GM18868 (cell line): Measurements from ENCODE around the gene ACOX3.

ENCODE experiments used
- ATAC-seq: cut with Tn5 transposase; IDR thresholded peaks from one replicate; pipeline ENCODE4 v1.9.1; 2021; ENCODE audit warnings: mild to moderate bottlenecking, moderate library complexity; ENCODE audit not compliant: unreplicated experiment

The ACOX3 gene

DNA sequence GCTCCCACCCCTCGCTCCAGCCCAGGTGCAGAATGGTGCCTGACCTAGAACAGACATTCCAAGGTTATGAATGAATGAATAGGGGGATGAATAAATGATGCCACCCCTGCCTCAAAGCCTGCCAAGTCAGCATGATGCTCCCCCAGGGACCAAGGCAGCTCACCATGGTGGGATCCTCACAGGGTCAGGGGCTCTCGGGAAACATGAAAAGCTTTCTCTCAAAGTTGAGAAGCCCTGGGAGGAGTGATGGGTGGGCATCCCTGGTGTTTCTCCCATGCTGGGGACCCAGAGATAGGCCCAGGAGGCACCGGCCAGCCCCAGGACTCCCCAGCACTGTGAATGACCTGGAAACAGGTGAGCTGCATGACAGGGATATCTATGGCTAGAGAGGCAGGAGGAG, 112.1 kb downstream of the ACOX3 start:
- ATAC-seq: no peak

DNA sequence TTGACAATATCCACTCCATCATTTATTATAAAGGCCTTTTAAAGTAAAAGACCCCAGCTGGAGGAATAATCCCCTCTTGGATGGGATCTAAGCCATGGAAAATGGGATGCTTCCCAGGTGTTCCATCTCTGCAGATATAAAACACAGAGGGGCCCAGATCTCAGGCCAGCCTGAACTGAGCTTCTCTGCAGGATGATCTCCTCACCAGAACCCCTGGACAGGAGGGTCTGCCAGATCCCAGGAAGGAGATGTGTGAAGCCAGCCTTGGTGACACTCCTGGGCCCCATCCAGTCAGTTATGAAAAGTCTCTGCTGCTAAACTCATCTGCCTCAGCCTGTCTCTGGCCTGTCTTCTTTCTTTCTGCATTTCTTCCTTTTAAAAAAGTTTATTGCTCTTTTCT, 114.3 kb downstream of the ACOX3 start:
- no peak for ATAC-seq

GRCh38 chr4:8325291-8325973, 115.1 kb downstream of the ACOX3 start:
- ATAC-seq: no peak

GRCh38 chr4:8324640-8325239, 115.8 kb downstream of the ACOX3 start:
- no peak for ATAC-seq

DNA sequence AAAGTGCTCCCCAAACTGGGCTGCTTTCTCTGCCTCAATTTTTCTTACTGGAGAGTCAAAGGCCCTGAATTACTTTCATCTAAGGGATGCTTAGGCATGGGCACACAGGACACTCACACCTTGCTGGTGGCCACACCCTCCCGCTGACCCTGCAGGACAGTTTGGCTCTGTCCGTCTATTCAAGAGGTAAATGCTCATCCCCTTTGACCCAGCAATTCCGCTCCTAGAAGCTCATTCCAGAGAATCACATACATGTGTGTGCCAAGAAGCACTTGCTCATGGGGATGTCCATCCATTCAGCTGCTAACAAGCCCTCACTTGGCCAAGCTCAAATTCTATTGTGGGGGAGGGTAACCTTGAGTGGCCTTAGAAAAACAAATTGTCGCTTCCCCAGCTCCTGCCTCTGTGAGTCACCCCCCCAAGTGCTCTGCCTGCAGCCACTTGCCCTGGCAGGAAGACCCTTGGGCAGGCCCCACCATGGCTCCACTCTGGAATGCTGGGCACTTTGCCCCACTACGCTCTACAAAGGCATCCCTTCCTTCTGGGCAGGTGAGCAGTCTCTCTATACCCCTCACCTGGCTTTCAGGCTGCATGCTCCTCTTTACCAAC, 116.5 kb downstream of the ACOX3 start:
- no peak for ATAC-seq

- no peak for ATAC-seq
These were observed 117.5 kb downstream of the ACOX3 start for GRCh38 chr4:8322794-8323704.

DNA sequence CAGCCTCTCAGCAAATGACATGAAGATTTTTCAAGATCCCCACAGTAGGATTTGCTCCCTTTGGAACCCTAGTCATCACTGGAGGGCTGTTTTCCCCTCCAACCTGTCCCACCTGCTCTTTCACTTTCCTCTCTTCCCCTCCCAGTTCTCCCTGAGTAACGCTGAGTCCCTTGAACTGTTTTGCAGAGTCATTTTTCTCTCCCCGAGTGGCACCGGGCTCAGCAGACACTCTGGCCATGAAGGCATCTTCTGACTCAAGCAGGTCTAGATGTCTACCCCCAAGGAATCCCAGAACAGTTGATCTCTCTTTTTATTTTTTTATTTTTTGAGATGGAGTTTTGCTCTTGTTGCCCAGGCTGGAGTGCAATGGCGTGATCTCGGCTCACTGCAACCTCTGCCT, 118.8 kb downstream of the ACOX3 start:
- no peak for ATAC-seq

- no peak for ATAC-seq
These were observed 119.3 kb downstream of the ACOX3 start for GRCh38 chr4:8321220-8321619.

GRCh38 chr4:8320386-8320750, 120.2 kb downstream of the ACOX3 start:
- ATAC-seq: no peak

DNA sequence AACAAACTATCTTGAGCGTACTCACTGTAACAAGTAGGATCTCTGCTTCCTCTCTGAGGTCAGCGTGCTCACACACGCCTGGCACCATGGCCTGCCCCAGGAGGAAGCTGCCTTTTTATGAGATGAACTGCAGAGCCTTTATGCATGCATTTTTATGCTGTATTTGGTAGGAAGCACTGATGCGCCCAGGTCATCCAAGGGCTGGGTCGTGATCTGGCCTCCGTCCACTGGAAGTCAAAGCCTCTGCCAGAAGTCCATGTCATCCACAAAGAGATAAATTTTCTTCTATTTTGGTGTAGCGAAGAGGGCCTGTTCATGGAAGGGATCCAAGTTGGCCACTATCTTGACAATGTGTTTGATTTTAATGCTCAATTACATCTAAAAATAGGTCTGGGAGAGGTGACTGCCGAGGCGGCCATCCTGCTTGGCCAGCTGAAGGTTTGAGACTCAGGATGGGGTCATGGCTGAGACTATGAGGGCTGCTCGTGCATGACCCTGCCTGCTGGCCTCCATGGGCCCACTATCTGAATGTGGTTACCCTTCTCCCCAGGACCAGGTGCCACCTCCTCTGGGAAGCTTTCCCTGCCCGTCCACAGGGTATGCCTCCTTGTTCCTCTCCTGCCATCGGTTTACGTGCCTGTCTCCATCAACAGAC, 120.7 kb downstream of the ACOX3 start:
- ATAC-seq: no peak

GRCh38 chr4:8319061-8319460, 121.5 kb downstream of the ACOX3 start:
- no peak for ATAC-seq

DNA sequence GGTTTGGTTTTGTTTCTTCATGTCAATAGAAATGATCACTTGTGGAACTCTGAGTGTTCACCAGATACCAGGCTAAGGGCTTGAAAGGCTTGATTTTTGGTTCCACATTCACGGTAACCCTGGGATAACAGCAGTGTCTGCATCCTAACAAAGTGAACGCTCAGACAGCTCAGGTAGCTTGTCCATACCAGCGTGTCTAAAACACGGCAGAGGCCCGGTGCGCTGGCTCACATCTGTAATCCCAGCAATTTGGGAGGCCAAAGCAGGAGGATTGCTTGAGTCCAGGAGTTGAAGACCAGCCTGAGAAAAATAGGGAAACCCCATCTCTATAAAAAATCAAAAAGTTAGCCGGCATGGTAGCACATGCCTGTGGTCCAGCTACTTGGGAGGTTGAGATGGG, 122.0 kb downstream of the ACOX3 start:
- ATAC-seq: no peak

DNA sequence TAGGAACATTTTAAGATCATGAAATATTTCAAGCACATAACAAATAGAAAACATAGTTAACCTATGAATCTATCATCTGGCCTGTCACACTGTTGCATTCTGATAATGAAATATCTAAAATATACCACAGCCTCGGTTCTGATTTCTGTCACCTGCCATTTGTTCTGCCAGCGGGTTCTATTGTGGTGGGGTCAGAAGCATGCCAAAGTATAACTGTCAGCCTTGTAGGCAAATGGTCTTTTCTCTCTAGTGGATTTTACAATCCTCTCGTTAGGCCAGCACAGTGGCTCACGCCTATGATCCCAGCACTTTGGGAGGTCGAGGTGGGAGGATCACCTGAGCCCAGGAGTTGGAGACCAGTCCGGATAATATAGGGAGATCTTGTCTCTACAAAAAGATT, 123.0 kb downstream of the ACOX3 start:
- ATAC-seq: no peak

GRCh38 chr4:8316911-8317351, 123.6 kb downstream of the ACOX3 start:
- no peak for ATAC-seq
